Measurements from ENCODE around the gene NDUFB8.
"Not testable (repeated sequence)": the region's sequence is repeated elsewhere in the genome, so short reads cannot be mapped to it uniquely, and the experiment has no call there.

Gene NDUFB8

GRCh38 chr10:100529475-100530298 is at the start of gene NDUFB8:
Gene NDUFB8 (minus strand): TSS chr10:100529871. CDS start chr10:100529851, 20 bp downstream.
- FAIRE-seq: peak; percentile 90

GRCh38 chr10:100576282-100576635 is 46.6 kb upstream of the NDUFB8 start:
- FAIRE-seq: no peak

GRCh38 chr10:100575585-100576281 is 46.1 kb upstream of the NDUFB8 start:
- no peak for FAIRE-seq

- not testable (repeated sequence) for FAIRE-seq
These were observed 45.5 kb upstream of the NDUFB8 start for GRCh38 chr10:100575146-100575545.

- FAIRE-seq: no peak
These were observed 41.6 kb upstream of the NDUFB8 start for GRCh38 chr10:100571084-100571856.

GRCh38 chr10:100570506-100570905 is 40.8 kb upstream of the NDUFB8 start:
- FAIRE-seq: no peak

- FAIRE-seq: no peak
These were observed 40.2 kb upstream of the NDUFB8 start for GRCh38 chr10:100569687-100570481.

- FAIRE-seq: no peak
These were observed 39.2 kb upstream of the NDUFB8 start for GRCh38 chr10:100568912-100569311.

GRCh38 chr10:100567826-100568225 is 38.2 kb upstream of the NDUFB8 start:
- FAIRE-seq: no peak

GRCh38 chr10:100567249-100567648 is 37.6 kb upstream of the NDUFB8 start:
- no peak for FAIRE-seq

- FAIRE-seq: no peak
These were observed 36.9 kb upstream of the NDUFB8 start for GRCh38 chr10:100566561-100566960.

- no peak for FAIRE-seq
These were observed 35.7 kb upstream of the NDUFB8 start for GRCh38 chr10:100565206-100565985.

GRCh38 chr10:100562008-100562672 is 32.5 kb upstream of the NDUFB8 start:
- FAIRE-seq: no peak

- FAIRE-seq: no peak
These were observed 31.3 kb upstream of the NDUFB8 start for GRCh38 chr10:100561005-100561404.

GRCh38 chr10:100560248-100560647 is 30.6 kb upstream of the NDUFB8 start:
- no peak for FAIRE-seq

GRCh38 chr10:100554902-100555301 is 25.2 kb upstream of the NDUFB8 start:
- no peak for FAIRE-seq

GRCh38 chr10:100553929-100554328 is 24.3 kb upstream of the NDUFB8 start:
- FAIRE-seq: no peak

- no peak for FAIRE-seq
These were observed 22.1 kb upstream of the NDUFB8 start for GRCh38 chr10:100551738-100552137.

GRCh38 chr10:100551196-100551595 is 21.5 kb upstream of the NDUFB8 start:
- no peak for FAIRE-seq

- FAIRE-seq: no peak
These were observed 15.3 kb upstream of the NDUFB8 start for GRCh38 chr10:100544950-100545349.

- FAIRE-seq: no peak
These were observed 7.8 kb upstream of the NDUFB8 start for GRCh38 chr10:100537475-100537874.
